GM12864 (cell line): Measurements from ENCODE around the gene COLGALT1.

ENCODE experiments used
- DNase-seq: peaks from one replicate; pipeline ENCODE4 v3.0.0-alpha.2; 2011; ENCODE audit warnings: low read depth
- H3K4me3 ChIP-seq: 2 replicates; pipeline ENCODE4 v1.5.1; 2011; ENCODE audit warnings: mild to moderate bottlenecking, low read depth, low read length, control low read depth
- CTCF ChIP-seq: IDR thresholded peaks from 2 replicates; pipeline ENCODE4 v1.5.1; 2011; ENCODE audit warnings: low read depth, mild to moderate bottlenecking, moderate library complexity, low read length, control low read depth, inconsistent platforms; ENCODE audit errors: missing control alignments

Gene COLGALT1

GRCh38 chr19:17599780-17600179 lies 44.3 kb downstream of the COLGALT1 start:
- TF ChIP-seq CTCF = no peak
- DNase-seq = no peak
- H3K4me3 ChIP-seq = no peak overlapping the region

- H3K4me3 ChIP-seq = no peak overlapping the region
- TF ChIP-seq CTCF = no peak
- no peak for DNase-seq
These were observed 46.2 kb downstream of the COLGALT1 start for GRCh38 chr19:17601683-17602082.

- no peak for DNase-seq
- no peak overlapping the region for H3K4me3 ChIP-seq
- no peak for TF ChIP-seq CTCF
These were observed 46.8 kb downstream of the COLGALT1 start for GRCh38 chr19:17602217-17602616.

GRCh38 chr19:17602872-17603510 lies 47.5 kb downstream of the COLGALT1 start:
- H3K4me3 ChIP-seq = no peak overlapping the region
- no peak for TF ChIP-seq CTCF
- DNase-seq = no peak

GRCh38 chr19:17604372-17605025 lies 49.0 kb downstream of the COLGALT1 start:
- H3K4me3 ChIP-seq = no peak overlapping the region
- peak; percentile 10 for TF ChIP-seq CTCF
- DNase-seq = no peak

- no peak for TF ChIP-seq CTCF
- DNase-seq = no peak
- H3K4me3 ChIP-seq = peak overlapping the region; percentile 68; the same call in 1 of the 2 replicates
These were observed 49.7 kb downstream of the COLGALT1 start for GRCh38 chr19:17605117-17605516.
